ENCODE measurements around the gene PMFBP1. TPM values are rescaled to one million over a fixed set of nuclear protein-coding genes. Genes with fewer than 3 reads are reported as not detected.

The PMFBP1 gene
- total RNA-seq, 4 donors from 2014 or later, result 0.13 to 1.4 (median 0.98) TPM

DNA sequence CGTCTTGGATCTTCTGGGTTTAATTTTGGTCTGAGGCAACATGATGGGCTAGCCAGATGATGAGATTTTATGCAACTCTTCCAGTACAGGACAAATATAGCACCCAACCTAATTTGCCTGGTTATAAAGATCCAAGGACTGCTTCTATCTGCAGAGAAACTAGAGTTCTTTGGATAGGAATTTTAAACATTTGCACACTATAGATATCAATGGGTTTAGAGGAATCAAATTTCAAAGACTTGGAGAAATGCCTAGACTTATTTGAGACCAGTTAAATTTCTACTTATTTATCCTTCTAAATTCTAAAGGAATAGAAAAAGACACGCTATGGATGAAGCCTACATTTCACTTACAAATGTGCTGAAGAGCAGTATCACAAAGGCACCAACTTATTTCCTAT is 12.6 kb downstream of the PMFBP1 start:
- TF ChIP-seq, protein P1, sequence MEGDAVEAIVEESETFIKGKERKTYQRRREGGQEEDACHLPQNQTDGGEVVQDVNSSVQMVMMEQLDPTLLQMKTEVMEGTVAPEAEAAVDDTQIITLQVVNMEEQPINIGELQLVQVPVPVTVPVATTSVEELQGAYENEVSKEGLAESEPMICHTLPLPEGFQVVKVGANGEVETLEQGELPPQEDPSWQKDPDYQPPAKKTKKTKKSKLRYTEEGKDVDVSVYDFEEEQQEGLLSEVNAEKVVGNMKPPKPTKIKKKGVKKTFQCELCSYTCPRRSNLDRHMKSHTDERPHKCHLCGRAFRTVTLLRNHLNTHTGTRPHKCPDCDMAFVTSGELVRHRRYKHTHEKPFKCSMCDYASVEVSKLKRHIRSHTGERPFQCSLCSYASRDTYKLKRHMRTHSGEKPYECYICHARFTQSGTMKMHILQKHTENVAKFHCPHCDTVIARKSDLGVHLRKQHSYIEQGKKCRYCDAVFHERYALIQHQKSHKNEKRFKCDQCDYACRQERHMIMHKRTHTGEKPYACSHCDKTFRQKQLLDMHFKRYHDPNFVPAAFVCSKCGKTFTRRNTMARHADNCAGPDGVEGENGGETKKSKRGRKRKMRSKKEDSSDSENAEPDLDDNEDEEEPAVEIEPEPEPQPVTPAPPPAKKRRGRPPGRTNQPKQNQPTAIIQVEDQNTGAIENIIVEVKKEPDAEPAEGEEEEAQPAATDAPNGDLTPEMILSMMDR (IDR thresholded peaks at IDR 0.05), result no peak
- ATAC-seq (ENCODE audit: low FRiP score), result no peak

DNA sequence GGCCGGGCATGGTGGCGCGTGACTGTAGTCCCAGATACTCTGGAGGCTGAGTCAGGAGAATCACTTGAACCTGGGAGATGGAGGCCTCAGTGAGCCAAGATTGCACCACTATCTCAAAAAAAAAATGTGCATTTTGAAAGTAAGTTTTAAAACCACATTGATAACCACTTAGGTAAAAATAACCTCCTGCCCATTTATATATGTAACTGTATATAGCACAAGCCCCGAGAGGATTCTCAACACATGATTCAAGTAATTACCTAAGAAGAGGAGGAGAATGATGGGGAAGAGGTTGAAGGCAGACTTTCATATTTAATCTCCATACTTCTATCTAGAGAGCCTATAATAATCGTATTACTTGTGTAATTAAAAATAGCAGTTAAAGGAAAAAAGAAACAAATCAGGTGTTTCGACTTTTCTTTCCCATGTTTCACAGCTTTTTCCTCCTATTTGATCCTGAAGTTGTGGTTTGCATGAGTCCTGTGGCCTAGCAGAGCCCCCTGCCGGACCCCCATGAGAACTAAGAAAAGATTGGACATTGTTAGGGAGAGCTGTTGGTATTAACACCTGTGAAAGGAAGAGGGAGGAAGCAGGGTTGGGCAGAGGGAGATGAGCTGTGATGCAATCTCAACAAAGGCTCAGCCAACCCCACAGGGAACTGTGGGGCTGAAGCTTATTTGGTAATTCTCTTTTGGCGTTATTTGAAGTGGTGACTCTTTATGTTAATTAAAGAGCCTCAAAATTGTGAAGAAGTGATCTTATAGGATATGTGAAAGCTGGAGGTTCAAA is 22.1 kb downstream of the PMFBP1 start:
- DNase-seq (ENCODE audit: low spot score) (no peak), ATAC-seq (ENCODE audit: low FRiP score) (no peak)
- TF ChIP-seq, protein P1 (IDR thresholded peaks at IDR 0.05), result no peak

More for the DNA sequence above, 12.6 kb downstream of the PMFBP1 start:
- no peak for DNase-seq (ENCODE audit: low spot score)

DNA sequence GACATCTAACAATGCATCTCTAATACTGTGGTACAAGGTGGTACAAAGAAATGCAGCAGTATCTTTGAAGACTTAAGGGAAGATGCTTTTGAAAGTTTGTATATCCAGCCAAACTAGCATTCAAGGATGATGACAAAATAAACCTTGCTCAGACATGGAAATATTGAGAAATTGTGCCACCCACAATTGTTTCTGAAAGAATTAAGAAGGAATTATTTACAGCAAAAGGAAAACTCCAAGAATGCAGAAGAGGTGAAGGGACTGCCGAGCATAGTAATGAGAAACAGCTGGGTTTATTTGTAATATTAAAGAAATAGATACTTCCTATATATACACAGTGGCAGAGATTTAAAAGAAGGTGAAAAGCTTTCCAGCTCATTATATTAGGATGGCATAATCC is 29.5 kb downstream of the PMFBP1 start:
- TF ChIP-seq, protein P1 (IDR thresholded peaks at IDR 0.05), result no peak
- DNase-seq (ENCODE audit: low spot score), result no peak
- ATAC-seq (ENCODE audit: low FRiP score), result no peak

DNA sequence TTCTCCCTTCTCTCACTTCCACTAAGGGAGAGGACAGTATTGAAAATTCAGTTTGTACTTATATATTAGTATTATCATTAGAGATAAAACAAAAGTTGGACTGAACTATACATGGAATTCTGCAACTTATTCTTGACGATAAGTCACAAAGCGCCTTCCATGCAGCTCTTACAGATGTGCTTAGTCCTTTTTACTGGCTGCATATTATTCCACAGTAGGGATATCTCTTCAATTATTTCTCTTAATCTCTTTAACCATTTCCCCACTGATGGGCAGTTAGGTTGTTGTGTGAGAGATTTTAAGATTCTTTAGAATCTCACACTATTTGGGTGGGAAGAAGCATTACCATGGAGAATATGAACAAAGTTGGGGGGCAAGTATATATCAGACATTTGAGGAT is 32.0 kb downstream of the PMFBP1 start:
- DNase-seq (ENCODE audit: low spot score), result no peak
- TF ChIP-seq, protein P1 (IDR thresholded peaks at IDR 0.05), result no peak
- no peak for ATAC-seq (ENCODE audit: low FRiP score)

DNA sequence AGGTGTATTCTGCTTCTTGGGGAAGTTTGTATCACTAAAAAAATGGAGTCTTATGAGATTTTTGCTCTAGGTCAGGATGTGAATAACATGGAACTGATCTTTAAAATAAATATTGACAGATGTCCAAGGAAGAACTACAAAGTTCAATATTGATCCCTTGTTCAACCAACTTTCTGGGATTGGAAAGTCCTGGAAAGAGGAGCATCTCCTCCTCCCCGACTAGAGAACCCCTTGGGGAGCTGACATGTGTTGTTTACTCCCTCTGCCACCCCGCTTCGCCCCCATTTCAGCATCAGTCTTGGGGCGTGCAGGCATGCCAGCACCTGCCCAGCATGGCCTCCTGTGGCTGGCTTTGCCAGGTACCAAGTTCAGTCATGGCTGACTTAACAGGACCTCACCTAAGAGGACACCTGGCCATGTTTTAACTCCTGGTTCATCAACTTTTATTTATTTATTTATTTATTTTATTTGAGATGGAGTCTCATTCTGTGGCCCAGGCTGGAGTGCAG is 33.8 kb downstream of the PMFBP1 start:
- TF ChIP-seq, protein P1 (IDR thresholded peaks at IDR 0.05), result no peak
- DNase-seq (ENCODE audit: low spot score) (no peak), ATAC-seq (ENCODE audit: low FRiP score) (no peak)

DNA sequence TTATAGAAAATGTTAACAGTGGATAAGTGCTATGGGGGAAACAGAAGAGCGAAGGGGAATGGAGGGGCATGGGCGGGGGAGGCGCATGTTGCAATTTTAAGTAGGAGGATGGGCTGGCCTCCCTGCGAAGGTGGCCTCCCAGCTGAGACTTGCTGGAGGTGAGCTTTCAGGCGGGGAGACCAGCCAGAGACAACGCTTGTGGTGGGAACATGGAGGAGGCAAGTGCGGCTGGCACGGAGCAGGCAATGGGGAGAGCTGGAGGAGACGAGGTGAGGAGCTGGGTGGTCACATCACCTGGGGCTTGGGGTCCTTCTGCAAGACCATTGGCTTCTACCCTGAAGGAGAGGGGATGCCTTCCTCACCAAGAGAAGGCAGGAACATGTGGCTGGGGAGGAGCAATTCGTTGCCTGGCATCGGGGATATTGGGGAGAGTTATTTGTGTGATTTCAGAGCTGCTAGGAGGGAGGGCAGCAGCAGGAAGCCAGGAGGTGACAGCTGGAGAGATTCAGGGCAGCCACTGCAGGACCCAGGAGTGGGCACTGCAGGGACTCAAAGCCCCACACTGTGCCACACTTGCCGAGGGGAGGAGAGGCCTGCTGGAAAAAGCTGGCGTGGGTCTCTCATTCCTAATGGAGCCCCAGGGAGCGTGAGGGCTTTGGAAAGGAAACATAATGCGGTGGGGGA is 34.4 kb downstream of the PMFBP1 start:
- TF ChIP-seq, protein P1 (IDR thresholded peaks at IDR 0.05), result no peak
- ATAC-seq (ENCODE audit: low FRiP score) (no peak), DNase-seq (ENCODE audit: low spot score) (no peak)
